DMS79 treated with DMSO at 0.1 percent for 48 hours (cell line): ENCODE measurements around the gene MEGF8.

Experiments
- DNase-seq: peaks from one replicate; lab custom pipeline; 2025; lab: John Stamatoyannopoulos, UW

MEGF8 gene

DNA sequence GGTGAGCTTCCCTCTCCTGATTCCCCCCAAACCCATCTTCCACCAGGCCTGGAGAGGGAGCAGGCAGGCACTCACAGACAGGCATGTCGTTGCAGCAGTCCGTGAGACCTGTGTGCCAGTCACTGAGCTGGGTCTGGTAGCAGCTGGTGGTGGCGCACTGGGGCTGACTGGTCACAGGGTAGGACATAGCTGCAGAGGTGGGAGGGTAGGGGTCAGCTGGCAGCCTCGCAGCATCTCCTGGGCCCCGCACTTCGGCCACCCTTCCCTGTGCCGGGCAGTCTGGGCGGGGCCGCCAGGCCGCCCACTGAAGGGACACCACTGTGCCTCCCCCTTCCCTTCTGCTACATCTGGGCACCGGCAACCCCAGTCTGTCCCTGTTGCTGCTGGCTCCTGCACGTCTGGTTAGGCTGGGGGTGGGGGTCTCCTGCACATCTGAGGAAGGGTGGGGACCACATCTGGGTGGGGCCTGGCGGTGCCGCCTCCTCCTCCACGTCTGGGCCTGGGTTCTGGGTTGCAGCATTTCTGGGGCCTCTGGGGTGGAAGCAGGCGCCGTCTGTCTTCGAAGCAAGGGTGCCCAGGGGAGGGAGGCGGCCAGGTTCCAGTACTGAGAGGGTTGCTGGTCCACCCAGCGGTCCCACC is 63.5 kb downstream of the MEGF8 start:
- no peak for DNase-seq

DNA sequence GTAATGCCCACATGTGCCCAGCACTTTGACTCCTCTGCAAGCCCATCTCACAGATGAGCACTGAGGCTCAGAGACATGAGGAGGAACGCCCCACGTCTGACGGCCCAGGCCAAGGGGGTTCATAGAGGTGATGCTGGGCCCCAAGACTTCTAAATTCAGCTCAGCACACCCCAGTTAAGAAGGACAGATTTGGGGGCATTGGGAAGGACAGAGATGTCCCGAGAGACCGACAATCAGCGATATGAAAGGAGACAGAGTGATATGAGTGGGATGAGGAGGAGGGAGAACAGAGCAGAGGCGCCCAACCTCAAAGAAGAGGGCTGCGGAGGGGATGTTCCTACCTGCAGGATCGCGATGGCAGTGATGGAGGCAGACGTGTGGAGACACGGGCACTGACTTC is 64.5 kb downstream of the MEGF8 start, which contains the start of gene CNFN:
Gene CNFN (minus strand): TSS at position 399 of the 400 bp plus-strand sequence. CDS start 1,260 bp downstream, outside the sequence.
- no peak for DNase-seq

GRCh38 chr19:42392165-42392564 is 66.7 kb downstream of the MEGF8 start:
- no peak for DNase-seq

GRCh38 chr19:42394751-42395150 is 69.3 kb downstream of the MEGF8 start:
- DNase-seq = no peak

DNA sequence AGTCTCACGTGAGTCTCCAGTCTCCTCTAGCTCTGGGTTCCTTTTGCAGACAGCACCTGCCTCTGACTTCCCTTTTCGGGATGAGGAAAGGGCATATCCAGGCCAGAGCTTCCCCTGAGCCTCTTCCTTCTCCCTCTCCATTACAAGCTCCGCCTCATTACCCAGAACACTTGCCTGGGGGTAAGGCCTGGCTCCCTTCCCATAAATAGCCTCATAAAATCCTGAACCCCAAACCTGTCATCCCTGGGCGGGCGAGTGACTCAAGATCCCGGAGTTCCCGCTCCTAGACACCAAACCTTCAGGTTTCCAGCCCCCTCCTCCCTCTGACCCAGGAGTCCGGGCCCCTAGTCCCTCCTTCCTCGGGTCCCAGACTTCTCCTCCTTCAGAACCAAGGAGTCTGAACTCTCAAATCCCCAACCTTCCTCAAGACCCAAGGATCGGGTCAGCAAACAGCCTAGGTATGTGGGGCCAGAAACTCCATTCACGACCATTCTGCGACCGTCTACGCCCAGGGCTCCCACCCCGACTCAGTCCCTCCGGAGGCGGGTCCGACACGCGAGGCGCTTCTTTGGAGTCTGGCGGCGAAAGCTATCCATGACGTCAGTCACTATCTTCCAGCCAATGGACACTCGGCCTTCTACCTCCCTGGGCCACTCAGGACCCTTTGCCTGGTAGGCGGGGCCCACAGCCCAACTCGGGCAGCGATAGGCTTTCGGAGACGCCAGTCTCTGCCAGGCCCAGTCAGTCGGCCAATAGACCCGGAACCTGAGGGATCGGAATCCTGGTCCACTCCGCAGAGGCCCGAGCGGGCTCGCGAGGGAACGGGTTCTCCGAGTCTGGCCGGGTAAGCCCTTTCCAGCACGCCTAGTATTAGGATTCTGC is 71.2 kb downstream of the MEGF8 start:
- DNase-seq = peak; percentile 97

DNA sequence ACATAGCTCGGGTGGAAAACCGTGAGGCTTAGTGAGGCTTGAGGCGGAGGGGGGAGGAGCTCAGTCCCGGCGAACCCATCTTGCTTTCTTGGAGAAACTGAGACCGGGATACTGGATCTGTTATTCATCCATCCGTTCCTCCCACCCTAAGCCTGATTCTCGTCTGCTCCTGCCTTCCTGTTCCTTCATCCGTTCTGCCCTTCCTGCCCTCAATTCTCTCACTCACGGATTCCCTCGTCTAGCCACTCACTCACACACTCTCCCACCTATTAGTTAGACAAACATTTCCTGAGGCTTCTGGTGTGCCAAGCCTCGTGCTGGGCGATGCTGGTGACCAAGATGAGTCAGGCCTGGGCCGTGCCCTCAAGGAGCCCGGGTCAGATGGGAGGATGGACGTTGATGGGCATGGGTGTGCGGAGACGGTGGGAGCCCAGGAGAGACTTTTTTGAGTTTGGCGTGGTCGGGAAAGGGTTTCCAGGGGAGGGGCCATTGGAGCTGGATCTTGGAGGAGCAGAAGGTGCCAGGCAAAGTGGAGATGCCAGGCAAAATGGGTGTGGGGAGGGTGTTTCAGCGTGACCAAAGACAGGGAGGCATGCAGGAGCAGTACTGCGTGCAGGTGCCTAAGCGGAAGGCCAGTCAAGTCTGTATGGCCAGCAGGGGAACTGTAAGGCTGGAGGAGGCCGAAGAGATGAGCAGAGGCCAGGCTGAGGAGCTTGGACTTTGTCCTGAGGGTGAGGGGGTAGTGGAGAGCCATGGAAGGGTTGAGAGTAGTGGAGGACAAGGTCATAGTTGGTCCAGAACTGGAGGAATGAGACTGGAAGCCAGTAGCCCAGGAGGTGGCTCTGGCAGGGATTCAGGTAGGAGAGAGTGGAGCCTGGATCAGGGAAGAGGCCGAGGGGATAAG is 72.1 kb downstream of the MEGF8 start:
- DNase-seq = no peak

DNA sequence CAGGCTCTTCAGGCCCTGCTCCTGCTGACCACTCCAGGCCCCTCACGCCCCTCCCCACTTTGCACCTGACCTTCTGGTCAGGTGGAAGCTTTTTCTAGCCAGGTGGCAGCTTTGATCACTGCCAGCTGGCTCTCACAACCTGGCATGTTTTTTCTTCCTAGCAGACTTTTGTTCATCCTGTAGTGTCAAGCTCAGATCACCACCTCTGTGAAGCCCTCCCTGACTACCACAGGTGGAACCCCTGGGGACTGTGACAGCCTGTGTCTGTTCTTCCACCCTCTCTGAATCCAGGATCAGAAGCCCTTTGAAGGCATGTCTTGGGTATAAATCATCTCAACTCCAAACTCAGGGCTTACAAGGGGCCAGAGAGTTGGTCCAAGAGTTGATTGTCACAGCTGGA is 75.0 kb downstream of the MEGF8 start:
- no peak for DNase-seq

- DNase-seq = peak; percentile 86
Measured at GRCh38 chr19:42401365-42402303, 76.2 kb downstream of the MEGF8 start.

GRCh38 chr19:42402376-42403116 is 77.1 kb downstream of the MEGF8 start:
- DNase-seq = peak; percentile 58

DNA sequence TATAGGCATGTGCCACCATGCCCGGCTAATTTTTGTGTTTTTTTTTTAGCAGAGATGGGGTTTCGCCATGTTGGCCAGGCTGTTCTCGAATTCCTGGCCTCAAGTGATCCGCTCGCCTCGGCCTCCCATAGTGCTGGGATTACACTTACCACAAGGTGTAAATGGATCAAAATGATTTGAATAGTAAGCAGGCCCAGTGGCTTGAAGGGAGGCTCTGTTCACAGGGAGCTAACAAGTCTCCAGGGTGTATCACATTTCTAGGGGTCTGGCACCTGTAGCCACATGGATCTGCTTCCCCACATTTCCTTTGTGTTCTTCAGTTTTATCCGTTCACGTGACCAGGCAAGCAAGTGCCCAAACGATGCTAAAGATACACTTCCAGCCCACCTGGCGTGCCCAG is 78.2 kb downstream of the MEGF8 start:
- DNase-seq = no peak

DNA sequence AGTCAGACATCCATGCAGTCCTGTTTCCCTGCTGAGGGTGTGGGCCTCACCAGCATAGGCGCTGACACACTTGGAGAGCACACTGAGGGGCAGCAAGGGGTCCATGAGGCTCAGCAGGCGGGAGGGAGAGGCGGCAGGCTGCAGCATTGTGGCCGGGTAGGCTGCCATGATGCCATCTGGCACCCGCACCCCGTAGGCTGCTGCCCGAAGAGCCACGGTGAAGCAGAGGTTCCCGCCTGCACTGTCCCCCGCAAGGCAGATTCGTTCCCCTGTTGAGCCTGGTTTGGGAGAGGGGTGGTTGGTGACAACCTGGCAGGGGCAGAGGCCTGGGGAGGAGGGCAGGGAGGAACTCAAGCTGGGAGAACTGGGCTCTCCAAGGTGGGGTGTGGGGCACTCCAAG is 80.7 kb downstream of the MEGF8 start:
- no peak for DNase-seq

DNA sequence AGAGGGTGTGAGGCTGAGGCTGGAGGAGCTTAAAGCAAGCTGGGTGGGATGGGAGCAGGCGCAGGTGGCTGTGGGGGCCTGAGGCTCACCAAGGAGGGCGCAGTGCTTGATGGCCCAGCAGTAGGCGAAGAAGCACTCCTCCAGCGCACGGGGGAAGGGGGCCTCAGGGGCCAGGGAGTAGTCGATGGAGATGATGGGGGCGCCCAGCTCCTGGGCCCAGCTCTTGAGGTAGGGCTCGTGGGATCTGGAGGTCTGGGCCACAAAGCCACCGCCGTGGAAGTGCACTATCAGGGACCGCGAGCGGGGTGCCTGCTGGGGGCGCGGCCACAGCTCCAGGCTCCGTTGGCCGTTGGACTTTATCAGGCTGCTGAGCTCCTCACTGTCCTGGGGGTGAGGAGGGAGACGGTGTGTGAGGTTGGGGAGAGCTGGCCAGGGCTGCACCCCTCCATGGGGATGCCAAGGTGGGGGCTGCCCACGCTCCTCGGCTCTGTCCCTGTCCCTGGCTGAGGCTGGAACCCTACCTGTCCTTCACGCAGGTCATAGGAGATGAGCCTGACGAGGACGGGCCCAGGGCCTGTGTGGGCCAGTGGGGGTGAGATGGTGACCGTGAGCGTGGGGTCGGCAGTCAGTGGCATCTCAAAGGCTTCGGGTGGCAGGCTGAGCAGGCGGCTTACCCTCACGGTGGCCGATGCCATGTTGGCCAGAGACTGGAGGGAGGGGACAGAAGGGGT is 81.8 kb downstream of the MEGF8 start:
- DNase-seq = no peak

DNA sequence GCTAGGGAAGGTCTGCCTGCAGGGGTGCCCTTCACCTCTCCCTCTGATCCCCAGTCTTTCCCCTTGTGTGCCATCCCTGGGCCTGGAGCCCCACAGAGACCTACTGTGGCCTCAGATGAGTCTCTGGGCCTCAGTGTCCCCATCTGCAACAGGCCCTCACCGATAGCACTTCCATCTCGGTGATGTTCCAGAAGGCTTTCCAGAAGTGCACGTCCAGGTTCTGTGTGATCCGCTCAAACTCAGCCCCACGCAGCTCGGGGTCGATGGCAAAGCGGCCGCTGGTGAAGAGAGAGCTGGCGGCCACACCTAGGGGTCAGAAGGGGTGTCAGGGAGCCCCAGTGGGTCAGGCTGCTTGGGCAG is 82.4 kb downstream of the MEGF8 start:
- no peak for DNase-seq

GRCh38 chr19:42409477-42409876 is 84.0 kb downstream of the MEGF8 start:
- no peak for DNase-seq

- DNase-seq = no peak
Measured at GRCh38 chr19:42410371-42410770, 84.9 kb downstream of the MEGF8 start.

- DNase-seq = no peak
Measured at GRCh38 chr19:42411581-42412178, 86.2 kb downstream of the MEGF8 start.

GRCh38 chr19:42412227-42412626 is 86.8 kb downstream of the MEGF8 start:
- no peak for DNase-seq

GRCh38 chr19:42412661-42413076 is 87.2 kb downstream of the MEGF8 start:
- DNase-seq = no peak

DNA sequence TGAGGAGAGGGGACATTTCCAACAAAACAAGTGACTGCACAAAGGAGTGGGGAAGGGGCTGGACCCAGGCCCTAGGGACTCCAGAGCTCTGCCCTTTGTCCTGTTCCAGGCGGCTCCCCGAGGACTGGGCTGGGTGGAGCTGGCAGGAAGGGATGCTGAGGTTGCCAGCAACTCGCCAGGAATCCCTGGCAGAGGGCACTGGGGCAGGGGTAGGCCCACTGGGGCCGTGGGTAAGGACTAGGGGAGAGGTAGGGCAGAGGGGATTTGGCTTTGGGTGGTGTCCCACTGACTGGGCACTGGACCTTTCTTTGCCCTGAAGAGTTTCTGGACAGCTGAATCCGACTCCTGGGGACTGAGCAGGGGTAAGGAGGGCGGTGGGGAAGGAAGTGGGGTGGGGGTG is 93.9 kb downstream of the MEGF8 start:
- DNase-seq = no peak
